ENCODE data around the gene PLK5. TPM values are rescaled to one million over a fixed set of nuclear protein-coding genes. Genes with fewer than 3 reads are reported as not detected.

Gene PLK5
- total RNA-seq, 2 experiments from 2014 or later = not detected

DNA sequence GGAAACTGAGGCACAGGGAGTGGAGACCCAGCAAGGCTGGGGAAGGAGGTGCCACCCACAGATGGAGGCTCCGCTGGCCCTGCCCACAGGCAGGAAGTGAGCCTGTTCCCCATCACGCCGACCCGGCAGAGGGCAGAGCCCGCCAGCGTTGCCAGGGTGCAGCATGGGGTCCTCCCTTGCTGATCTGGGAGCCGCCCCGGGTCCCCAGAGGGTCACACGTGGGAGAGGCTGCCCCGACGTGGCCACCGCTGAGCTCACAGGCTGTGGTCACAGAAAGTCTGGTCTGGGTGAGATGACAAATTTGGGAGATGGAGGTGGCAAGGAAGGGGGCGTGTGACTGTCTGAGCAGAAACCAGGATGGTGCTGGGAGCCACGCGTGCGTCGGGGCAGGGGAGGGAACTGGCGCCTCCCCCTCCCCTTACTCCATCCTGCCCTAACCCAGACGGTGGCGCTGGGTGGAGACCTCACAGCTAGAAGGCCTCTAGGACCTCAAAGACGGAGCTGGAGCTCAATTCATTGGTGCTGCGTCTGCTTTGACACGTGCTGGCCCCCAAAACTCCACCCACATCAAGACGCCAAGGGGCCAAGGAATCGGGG is 36.5 kb downstream of the PLK5 start:
- CTCF ChIA-PET = interaction anchor here (1.2 to 1.8 kb wide), 2 partner anchors 14 kb away, joined by 3 to 4 read pairs; no protein-coding TSS in a partner anchor

GRCh38 chr19:1561236-1561842 is 37.5 kb downstream of the PLK5 start:
- Mint-ChIP-seq H3K4me3 (no peak overlapping the region), H3K36me3 (ENCODE audit: low read depth) (no peaks in the 10 kb centered on the region), H3K27me3 (ENCODE audit: low read depth) (no peaks in the 10 kb centered on the region), H3K27ac (no peak overlapping the region), H3K4me1 (ENCODE audit: low read depth) (no peaks in the 10 kb centered on the region), H3K9me3 (ENCODE audit: insufficient read depth) (no peaks in the 10 kb centered on the region)
- ChIA-PET POLR2A (no interaction called here), CTCF (interaction anchor here (1.2 kb wide), 1 partner anchor 15 kb away, joined by 3 read pairs; no protein-coding TSS in a partner anchor)
- DNase-seq = no peak
- ATAC-seq = no peak

More for the DNA sequence above, 36.5 kb downstream of the PLK5 start:
- DNase-seq (no peak), ATAC-seq (no peak)
- Mint-ChIP-seq H3K36me3 (ENCODE audit: low read depth) (no peaks in the 10 kb centered on the region), H3K27me3 (ENCODE audit: low read depth) (no peaks in the 10 kb centered on the region), H3K4me3 (no peak overlapping the region), H3K4me1 (ENCODE audit: low read depth) (no peaks in the 10 kb centered on the region), H3K9me3 (ENCODE audit: insufficient read depth) (no peaks in the 10 kb centered on the region), H3K27ac (no peak overlapping the region)
- POLR2A ChIA-PET = no interaction called here

DNA sequence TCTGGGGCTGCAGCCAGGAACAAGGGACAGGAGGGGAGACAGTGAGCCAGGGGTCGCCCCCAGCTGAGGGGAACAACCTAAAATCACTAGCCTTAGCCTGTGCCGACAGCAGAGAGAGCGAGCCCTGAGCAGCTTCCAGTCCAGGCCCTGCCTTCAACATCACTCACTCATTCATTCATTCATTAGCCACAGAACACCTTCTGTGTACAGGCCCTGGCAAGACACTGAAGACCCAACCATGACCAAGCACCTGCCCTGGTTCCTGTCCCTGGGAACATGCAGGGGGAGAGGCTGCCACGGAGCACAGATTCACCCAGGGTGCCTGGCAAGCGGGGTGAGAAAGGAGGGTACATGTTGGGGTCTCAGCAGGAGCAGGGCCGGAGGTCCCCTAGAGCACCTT is 39.4 kb downstream of the PLK5 start:
- Mint-ChIP-seq H3K9me3 (ENCODE audit: insufficient read depth) (no peaks in the 10 kb centered on the region), H3K4me1 (ENCODE audit: low read depth) (no peaks in the 10 kb centered on the region), H3K36me3 (ENCODE audit: low read depth) (no peaks in the 10 kb centered on the region), H3K27me3 (ENCODE audit: low read depth) (no peaks in the 10 kb centered on the region), H3K27ac (no peak overlapping the region), H3K4me3 (no peak overlapping the region)
- DNase-seq = no peak
- ChIA-PET POLR2A (no interaction called here), CTCF (interaction anchor here (1.3 kb wide), 1 partner anchor 17 kb away, joined by 5 read pairs; no protein-coding TSS in a partner anchor)
- ATAC-seq = no peak

DNA sequence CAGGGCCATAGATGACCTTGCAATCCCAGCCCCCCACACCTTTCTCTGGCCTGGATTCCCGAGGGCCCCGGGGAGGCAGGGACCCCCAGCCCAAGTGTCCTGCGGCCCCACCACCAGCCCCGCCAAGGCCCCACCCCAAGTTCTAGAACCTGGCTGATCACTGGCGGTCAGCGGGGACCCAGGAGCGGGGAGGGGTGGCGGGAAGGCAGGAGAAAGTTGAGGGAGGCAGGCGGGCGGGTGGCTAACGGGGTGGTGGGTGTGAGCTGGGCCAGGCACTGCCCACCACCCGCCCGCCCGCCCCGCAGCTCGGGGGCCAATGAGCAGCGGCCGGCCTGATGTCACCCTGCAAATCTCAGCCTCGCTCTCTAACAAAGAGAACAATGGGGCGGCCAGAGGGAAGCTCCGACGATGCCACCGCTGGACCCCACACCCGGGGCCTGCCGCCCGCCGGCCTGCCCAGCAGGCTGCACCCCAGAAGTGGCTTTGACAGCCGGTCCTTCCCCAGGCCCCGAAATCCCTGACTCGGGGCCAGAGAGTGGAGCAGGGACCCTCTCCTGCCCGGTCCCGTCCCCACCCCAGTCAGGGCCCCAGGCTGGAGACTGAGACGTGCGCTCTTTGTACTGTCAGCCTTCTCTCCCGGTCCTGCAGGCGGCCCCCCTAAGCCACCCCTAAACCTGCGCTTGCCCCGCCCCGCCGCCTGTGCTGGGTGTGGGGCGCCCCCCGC is 42.7 kb downstream of the PLK5 start:
- Mint-ChIP-seq H3K36me3 (ENCODE audit: low read depth) (no peaks in the 10 kb centered on the region), H3K4me3 (no peak overlapping the region), H3K27me3 (ENCODE audit: low read depth) (peaks cover 8% of the 10 kb centered on the region), H3K9me3 (ENCODE audit: insufficient read depth) (no peaks in the 10 kb centered on the region), H3K27ac (no peak overlapping the region), H3K4me1 (ENCODE audit: low read depth) (peaks cover 2% of the 10 kb centered on the region)
- DNase-seq (no peak), ATAC-seq (peak; percentile 4)
- POLR2A ChIA-PET = no interaction called here
- CTCF ChIA-PET = no interaction called here

DNA sequence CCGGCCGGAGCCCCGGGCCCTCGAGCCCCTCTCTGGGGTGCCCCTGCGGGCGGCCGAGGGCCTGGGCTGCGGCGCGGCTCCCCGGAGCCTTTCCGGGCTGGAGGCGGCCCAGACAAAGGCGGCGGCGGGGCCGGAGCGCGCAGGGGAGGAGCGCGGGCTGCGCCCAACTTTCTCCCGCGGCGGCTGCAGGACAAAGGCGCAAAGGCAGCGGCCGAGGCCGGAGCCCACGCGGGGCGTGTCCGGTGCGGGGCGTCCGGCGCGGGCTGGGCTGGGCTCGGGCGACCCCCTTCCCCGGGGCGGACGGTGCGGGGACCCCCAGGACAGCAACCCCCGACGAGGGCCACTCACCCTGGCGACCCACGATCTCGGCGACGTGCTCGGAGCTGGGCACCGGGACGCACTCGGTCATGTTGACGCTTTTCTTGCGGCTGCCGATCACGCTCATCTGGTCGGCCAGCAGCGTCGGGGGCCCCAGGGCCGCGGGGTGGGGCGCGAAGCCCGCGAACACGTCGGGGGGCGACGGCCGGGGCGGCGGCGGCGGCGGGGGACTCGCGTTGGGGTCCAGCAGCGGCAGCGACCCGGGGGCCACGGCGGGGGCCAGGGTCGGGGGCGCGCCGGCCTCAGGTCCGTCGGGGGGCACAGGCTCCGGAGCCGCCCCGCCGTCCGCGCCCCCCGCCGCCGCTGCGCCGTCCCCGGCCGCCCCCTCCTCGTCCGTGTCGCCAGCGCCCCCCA is 43.4 kb downstream of the PLK5 start:
- Mint-ChIP-seq H3K36me3 (ENCODE audit: low read depth) (no peaks in the 10 kb centered on the region), H3K9me3 (ENCODE audit: insufficient read depth) (no peaks in the 10 kb centered on the region), H3K27me3 (ENCODE audit: low read depth) (peaks cover 8% of the 10 kb centered on the region), H3K4me3 (peak overlapping the region; percentile 45), H3K4me1 (ENCODE audit: low read depth) (peaks cover 2% of the 10 kb centered on the region), H3K27ac (no peak overlapping the region)
- peak; percentile 16 for ATAC-seq
- ChIA-PET POLR2A (interaction anchor here (0.7 kb wide), 1 partner anchor 9 kb away, joined by 3 read pairs; no protein-coding TSS in a partner anchor), CTCF (interaction anchor here (0.8 kb wide), 1 partner anchor 21 kb away, joined by 3 read pairs; no protein-coding TSS in a partner anchor)
- no peak for DNase-seq

DNA sequence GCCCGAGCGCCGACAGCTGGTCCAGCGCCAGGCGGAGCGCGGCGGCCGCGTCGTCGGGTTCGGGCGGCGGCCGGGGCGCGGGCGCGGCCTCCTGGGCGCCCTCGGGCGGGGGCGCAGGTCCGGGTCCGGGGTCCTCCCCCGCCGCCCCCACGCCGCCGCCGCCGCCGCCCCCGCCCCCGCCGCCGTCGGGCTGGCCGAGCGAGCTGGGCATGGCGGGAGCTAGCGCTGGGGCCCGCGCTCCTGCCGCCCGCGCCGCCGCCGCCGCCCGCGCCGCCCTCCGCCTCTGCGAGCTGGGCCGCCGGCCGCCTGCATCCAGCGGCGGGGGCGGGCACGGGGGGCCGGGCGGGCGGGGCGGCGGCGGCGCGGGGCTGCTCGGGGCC is 44.0 kb downstream of the PLK5 start:
- no peak overlapping the region for H3K4me3 Mint-ChIP-seq
- no peaks in the 10 kb centered on the region for H3K36me3 Mint-ChIP-seq (ENCODE audit: low read depth)
- no peaks in the 10 kb centered on the region for H3K9me3 Mint-ChIP-seq (ENCODE audit: insufficient read depth)
- H3K27ac Mint-ChIP-seq = no peak overlapping the region
- CTCF ChIA-PET = interaction anchor here (0.8 kb wide), 1 partner anchor 21 kb away, joined by 3 read pairs; no protein-coding TSS in a partner anchor
- H3K4me1 Mint-ChIP-seq (ENCODE audit: low read depth) = peaks cover 2% of the 10 kb centered on the region
- POLR2A ChIA-PET = interaction anchor here (0.7 kb wide), 1 partner anchor 9 kb away, joined by 3 read pairs; no protein-coding TSS in a partner anchor
- peaks cover 8% of the 10 kb centered on the region for H3K27me3 Mint-ChIP-seq (ENCODE audit: low read depth)
- DNase-seq (no peak), ATAC-seq (no peak)

- peak within 1 kb of the TSS; percentile 45 for H3K4me3 Mint-ChIP-seq
- H3K36me3 Mint-ChIP-seq (ENCODE audit: low read depth) = no peaks in the 10 kb centered on the region
- ChIA-PET CTCF (no interaction called here), POLR2A (interaction anchor here (0.5 to 1.1 kb wide), 2 partner anchors 37 to 275 kb away, joined by 3 read pairs; no protein-coding TSS in a partner anchor)
- DNase-seq = peak; percentile 83
- no peaks in the 10 kb centered on the region for H3K9me3 Mint-ChIP-seq (ENCODE audit: insufficient read depth)
- ATAC-seq = peak; percentile 87
- peaks cover 8% of the 10 kb centered on the region for H3K27me3 Mint-ChIP-seq (ENCODE audit: low read depth)
- H3K27ac Mint-ChIP-seq = no peak within 1 kb of the TSS
- H3K4me1 Mint-ChIP-seq (ENCODE audit: low read depth) = peaks cover 2% of the 10 kb centered on the region
These were observed 44.6 kb downstream of the PLK5 start, which contains the start of gene MEX3D for GRCh38 chr19:1568320-1569019. MEX3D (minus strand) TSS chr19:1568325; CDS start chr19:1568058, 267 bp downstream.

GRCh38 chr19:1569997-1570396 is 46.1 kb downstream of the PLK5 start:
- H3K4me3 Mint-ChIP-seq = no peak overlapping the region

GRCh38 chr19:1570836-1571235 is 47.0 kb downstream of the PLK5 start:
- no peak for ATAC-seq
- ChIA-PET POLR2A (no interaction called here), CTCF (no interaction called here)
- peaks cover 8% of the 10 kb centered on the region for H3K27me3 Mint-ChIP-seq (ENCODE audit: low read depth)
- H3K36me3 Mint-ChIP-seq (ENCODE audit: low read depth) = no peaks in the 10 kb centered on the region
- H3K9me3 Mint-ChIP-seq (ENCODE audit: insufficient read depth) = no peaks in the 10 kb centered on the region
- H3K4me3 Mint-ChIP-seq = no peak overlapping the region
- peaks cover 2% of the 10 kb centered on the region for H3K4me1 Mint-ChIP-seq (ENCODE audit: low read depth)
- DNase-seq = no peak
- no peak overlapping the region for H3K27ac Mint-ChIP-seq

More at GRCh38 chr19:1569997-1570396, 46.1 kb downstream of the PLK5 start:
- Mint-ChIP-seq H3K36me3 (ENCODE audit: low read depth) (no peaks in the 10 kb centered on the region), H3K4me1 (ENCODE audit: low read depth) (peaks cover 2% of the 10 kb centered on the region), H3K27me3 (ENCODE audit: low read depth) (peaks cover 8% of the 10 kb centered on the region), H3K27ac (peak overlapping the region; percentile 40), H3K9me3 (ENCODE audit: insufficient read depth) (no peaks in the 10 kb centered on the region)
- ATAC-seq = no peak
- ChIA-PET CTCF (no interaction called here), POLR2A (no interaction called here)
- no peak for DNase-seq

GRCh38 chr19:1571358-1571757 is 47.5 kb downstream of the PLK5 start:
- ATAC-seq = no peak

DNA sequence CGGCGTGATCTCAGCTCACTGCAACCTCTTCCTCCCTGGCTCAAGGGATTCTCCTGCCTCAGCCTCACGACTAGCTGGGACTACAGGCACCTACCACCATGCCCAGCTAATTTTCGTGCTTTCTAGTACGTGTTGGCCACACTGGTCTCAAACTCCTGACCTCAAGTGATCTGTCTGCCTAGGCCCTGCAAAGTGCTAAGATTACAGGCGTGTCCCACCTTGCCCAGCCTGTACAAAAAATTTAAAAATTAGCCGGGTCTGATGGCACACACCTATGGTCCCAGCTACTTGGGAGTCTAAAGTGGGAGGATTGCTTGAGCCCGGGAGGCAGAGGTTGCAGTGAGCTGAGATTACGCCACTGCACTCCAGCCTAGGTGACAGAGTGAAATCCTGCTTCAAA is 48.9 kb downstream of the PLK5 start:
- Mint-ChIP-seq H3K4me1 (ENCODE audit: low read depth) (peaks cover 2% of the 10 kb centered on the region), H3K36me3 (ENCODE audit: low read depth) (no peaks in the 10 kb centered on the region), H3K27ac (no peak overlapping the region), H3K9me3 (ENCODE audit: insufficient read depth) (no peaks in the 10 kb centered on the region), H3K4me3 (no peak overlapping the region), H3K27me3 (ENCODE audit: low read depth) (peaks cover 8% of the 10 kb centered on the region)
- no peak for DNase-seq
- POLR2A ChIA-PET = no interaction called here
- CTCF ChIA-PET = no interaction called here
- ATAC-seq = no peak

More at GRCh38 chr19:1571358-1571757, 47.5 kb downstream of the PLK5 start:
- Mint-ChIP-seq H3K36me3 (ENCODE audit: low read depth) (no peaks in the 10 kb centered on the region), H3K27me3 (ENCODE audit: low read depth) (peaks cover 8% of the 10 kb centered on the region), H3K9me3 (ENCODE audit: insufficient read depth) (no peaks in the 10 kb centered on the region), H3K4me1 (ENCODE audit: low read depth) (peaks cover 2% of the 10 kb centered on the region), H3K4me3 (no peak overlapping the region), H3K27ac (no peak overlapping the region)
- POLR2A ChIA-PET = no interaction called here
- CTCF ChIA-PET = no interaction called here
- no peak for DNase-seq

Data from activated CD8-positive, alpha-beta T cell treated with anti-CD3 and anti-CD28 coated beads, Interleukin-2, amount 10 ng/mL, durations not matched to agents 7 days and 5 days (primary cell).